Astrocyte of the spinal cord (primary cell): ENCODE data around the gene ALKBH5.

Source experiments
- DNase-seq: peaks from one replicate; pipeline ENCODE4 v3.0.0; 2011; ENCODE audit warnings: low read depth, low spot score
- H3K4me3 ChIP-seq: 2 replicates; pipeline ENCODE4 v1.5.1; 2011; ENCODE audit warnings: low read depth, mild to moderate bottlenecking, low read length, moderate library complexity
- in situ Hi-C: cut with HindIII; loops from 2 replicates; pipeline ENCODE4 v1.10.0; 2017; ENCODE audit warnings: low sequenced_read_pairs
- TF ChIP-seq, protein P1 (sequence below): IDR thresholded peaks from 2 replicates; pipeline ENCODE4 v1.5.1; 2012; ENCODE audit warnings: low read depth, mild to moderate bottlenecking, low read length, inconsistent platforms

Gene ALKBH5

DNA sequence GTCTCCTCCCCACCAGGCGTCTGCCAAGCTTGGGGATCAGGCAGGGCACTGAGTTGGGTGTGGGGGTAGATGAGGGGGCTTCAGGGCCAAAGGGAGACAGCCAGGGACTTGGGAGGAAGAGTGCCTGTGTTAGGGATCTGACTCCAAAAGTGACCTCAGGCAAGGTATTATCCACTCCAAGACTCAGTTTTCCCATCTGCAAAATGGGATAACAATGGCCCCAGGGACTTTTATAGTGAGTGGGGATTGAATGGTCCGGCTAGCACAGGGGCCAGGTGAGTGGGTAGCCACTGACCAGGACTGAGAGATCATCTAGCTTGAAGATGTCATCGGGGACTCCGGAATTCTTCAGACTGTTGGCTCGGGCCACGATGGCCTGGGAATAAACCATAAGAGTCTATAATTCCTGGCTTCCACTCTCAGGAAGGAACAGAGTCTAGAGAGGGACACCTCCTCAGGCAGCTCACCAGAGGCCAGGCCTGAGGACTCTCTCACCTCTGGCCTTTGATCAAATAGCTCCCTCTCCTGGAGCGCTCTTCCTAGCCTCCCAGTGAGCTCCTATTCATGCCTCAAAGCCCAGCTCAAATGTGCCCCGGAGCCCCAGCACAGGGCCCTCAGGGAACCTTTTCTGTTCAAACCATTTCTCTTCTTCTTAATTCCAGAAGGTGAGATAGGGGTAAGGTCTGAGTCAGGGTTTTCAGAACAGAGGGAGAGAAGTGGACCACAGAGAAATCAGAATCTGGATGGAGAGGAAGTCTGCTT is 71.4 kb downstream of the ALKBH5 start:
- TF ChIP-seq, protein P1, sequence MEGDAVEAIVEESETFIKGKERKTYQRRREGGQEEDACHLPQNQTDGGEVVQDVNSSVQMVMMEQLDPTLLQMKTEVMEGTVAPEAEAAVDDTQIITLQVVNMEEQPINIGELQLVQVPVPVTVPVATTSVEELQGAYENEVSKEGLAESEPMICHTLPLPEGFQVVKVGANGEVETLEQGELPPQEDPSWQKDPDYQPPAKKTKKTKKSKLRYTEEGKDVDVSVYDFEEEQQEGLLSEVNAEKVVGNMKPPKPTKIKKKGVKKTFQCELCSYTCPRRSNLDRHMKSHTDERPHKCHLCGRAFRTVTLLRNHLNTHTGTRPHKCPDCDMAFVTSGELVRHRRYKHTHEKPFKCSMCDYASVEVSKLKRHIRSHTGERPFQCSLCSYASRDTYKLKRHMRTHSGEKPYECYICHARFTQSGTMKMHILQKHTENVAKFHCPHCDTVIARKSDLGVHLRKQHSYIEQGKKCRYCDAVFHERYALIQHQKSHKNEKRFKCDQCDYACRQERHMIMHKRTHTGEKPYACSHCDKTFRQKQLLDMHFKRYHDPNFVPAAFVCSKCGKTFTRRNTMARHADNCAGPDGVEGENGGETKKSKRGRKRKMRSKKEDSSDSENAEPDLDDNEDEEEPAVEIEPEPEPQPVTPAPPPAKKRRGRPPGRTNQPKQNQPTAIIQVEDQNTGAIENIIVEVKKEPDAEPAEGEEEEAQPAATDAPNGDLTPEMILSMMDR = no peak
- DNase-seq = no peak
- H3K4me3 ChIP-seq = no peak overlapping the region
- in situ Hi-C loops = no loop called here

DNA sequence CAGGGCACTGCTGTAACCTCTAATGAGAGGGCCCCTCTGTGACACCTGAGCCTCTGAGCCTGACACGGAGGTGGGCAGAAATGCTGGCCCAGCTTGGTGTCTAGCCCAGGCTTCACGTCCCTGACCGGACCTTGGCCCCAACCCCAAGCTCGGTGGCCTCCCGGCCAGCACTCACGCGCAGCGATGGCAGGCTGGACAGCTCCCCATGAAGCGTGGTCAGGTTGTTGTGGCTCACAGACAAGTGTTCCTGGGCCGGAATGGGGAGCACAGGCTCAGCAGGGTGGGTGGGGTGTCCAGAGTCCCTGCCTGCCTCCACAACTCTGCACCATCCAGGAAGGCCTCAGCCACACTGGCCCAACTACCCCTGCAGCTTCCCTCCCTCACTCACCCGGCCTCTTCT is 72.7 kb downstream of the ALKBH5 start:
- H3K4me3 ChIP-seq = no peak overlapping the region
- TF ChIP-seq, protein P1 = no peak
- DNase-seq = no peak
- in situ Hi-C loops = no loop called here

- TF ChIP-seq, protein P1 = no peak
- no peak overlapping the region for H3K4me3 ChIP-seq
- in situ Hi-C loops = no loop called here
- no peak for DNase-seq
Measured at GRCh38 chr17:18256776-18257175, 73.1 kb downstream of the ALKBH5 start.

GRCh38 chr17:18257268-18257981 is 73.8 kb downstream of the ALKBH5 start:
- peak overlapping the region; percentile 79 for H3K4me3 ChIP-seq
- in situ Hi-C loops = no loop called here
- no peak for DNase-seq
- TF ChIP-seq, protein P1 = no peak

GRCh38 chr17:18257982-18258355 is 74.3 kb downstream of the ALKBH5 start:
- in situ Hi-C loops = no loop called here
- DNase-seq = peak; percentile 66
- TF ChIP-seq, protein P1 = no peak
- peak overlapping the region; percentile 79 for H3K4me3 ChIP-seq

DNA sequence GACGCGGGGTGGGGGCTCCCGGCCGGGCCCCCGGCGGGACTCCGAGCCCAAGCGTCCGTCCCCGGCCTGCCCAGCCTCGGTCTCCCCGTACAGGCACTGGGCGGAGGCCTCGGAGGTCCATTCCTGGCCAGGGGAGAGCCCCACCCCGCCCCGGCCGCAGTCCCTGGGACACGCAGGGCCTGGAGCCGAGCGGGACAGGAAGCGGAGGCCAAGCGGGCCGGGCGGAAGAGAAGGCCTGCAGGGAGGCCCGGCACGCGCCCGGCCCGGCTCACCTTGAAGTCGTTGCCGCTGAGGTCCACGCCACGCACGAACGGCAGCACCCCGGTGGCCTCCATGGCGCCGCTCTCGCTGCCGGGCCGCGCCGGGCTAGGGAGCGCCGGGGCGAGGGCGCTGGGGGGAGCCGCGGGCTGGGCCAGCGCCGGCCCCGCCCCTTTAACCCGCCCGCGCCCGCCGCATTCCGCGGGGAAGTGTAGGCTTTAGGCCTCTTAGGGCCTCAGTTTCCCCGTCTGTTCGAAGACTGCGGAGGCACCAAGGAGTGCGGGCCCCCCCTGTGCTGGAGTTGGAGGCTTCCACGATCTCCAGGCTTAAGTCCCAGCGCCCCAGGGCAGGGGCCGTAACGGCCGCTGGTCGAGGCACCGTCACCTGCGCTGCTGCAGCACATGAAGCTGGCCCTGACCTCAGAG is 74.9 kb downstream of the ALKBH5 start, which contains the start of gene FLII:
FLII (minus strand) TSS at position 383 of the 683 bp plus-strand sequence; CDS start at position 335, 48 bp downstream.
- TF ChIP-seq, protein P1 = no peak
- peak within 1 kb of the TSS; percentile 79 for H3K4me3 ChIP-seq
- DNase-seq = no peak
- in situ Hi-C loops = no loop called here
